Uterus (tissue), 4 donors: ENCODE data around the gene KCNMA1. TPM values are rescaled to one million over a fixed set of nuclear protein-coding genes. Genes with fewer than 3 reads are reported as not detected.

Experiments
- DNase-seq, 2 donors: peaks; one replicate each; pipeline ENCODE4 v3.0.0-alpha.2; 2019 to 2020
- H3K27ac ChIP-seq, 2 donors: fragments of 200-600 bp; sonication (generic); 1 replicate in 1 of 2; 2 replicates in 1 of 2; pipeline ENCODE4 v1.5.1; 2016 to 2018
- H3K27me3 ChIP-seq, 2 donors: fragments of 200-600 bp; sonication (generic); one replicate each; pipeline ENCODE4 v1.5.1; 2018 to 2019; ENCODE audit warnings: control low read depth in 1 of 2
- H3K36me3 ChIP-seq, 2 donors: fragments of 200-600 bp; sonication (generic); one replicate each; pipeline ENCODE4 v1.5.1; 2019; ENCODE audit warnings: control low read depth in 1 of 2
- H3K4me1 ChIP-seq, 2 donors: fragments of 200-600 bp; sonication (generic); one replicate each; pipeline ENCODE4 v1.5.1; 2018 to 2019; ENCODE audit warnings: control low read depth in 1 of 2
- H3K4me3 ChIP-seq, 2 donors: fragments of 200-600 bp; sonication (generic); 1 replicate in 1 of 2; 2 replicates in 1 of 2; pipeline ENCODE4 v1.5.1; 2018 to 2019; ENCODE audit warnings: mild to moderate bottlenecking in 1 of 2
- H3K9me3 ChIP-seq, 2 donors: fragments of 200-600 bp; sonication (generic); one replicate each; pipeline ENCODE4 v1.5.1; 2019; ENCODE audit warnings: control low read depth in 1 of 2
- CTCF ChIP-seq, 4 experiments: fragments of 200-600 bp in 2 of 4; fragments of 450-650 bp in 2 of 4; sonication (generic) in 2 of 4; IDR thresholded peaks; one replicate each; pipeline ENCODE4 v1.5.1; 2016 to 2019; ENCODE audit warnings: antibody characterized with exemption in 4 of 4, mild to moderate bottlenecking in 2 of 4, moderate library complexity in 1 of 4
- POLR2A ChIP-seq, 2 donors: fragments of 450-650 bp; IDR thresholded peaks; one replicate each; pipeline ENCODE4 v1.6.1; 2016; ENCODE audit warnings: antibody characterized with exemption in 2 of 2, mild to moderate bottlenecking in 1 of 2, moderate library complexity in 1 of 2
- intact Hi-C: fragments of 100-400 bp; cut with DNase I; formaldehyde crosslinking; loops from one replicate; pipeline ENCODE4 v1.15.1; 2023; ENCODE audit warnings: low total_unique reads
- total RNA-seq, 4 donors: library from RNA; depleted of rRNA in 3 of 4; stranded (reverse); fragments of >200 nt in 3 of 4; gene quantifications; one replicate each; pipeline versions ENCODE4 v1.1.0 to v1.2.4, GENCODE V29; 2014 to 2023
- donor health status: DM: yes; HTN: yes; CAD: no.

KCNMA1 gene
- total RNA-seq, 4 donors from 2014 or later: 86.2 to 236 (median 164) TPM

- H3K27ac ChIP-seq: peak overlapping the region; percentile 70 to 72
- TF ChIP-seq POLR2A (IDR thresholded peaks at IDR 0.05): no peak
- TF ChIP-seq CTCF (IDR thresholded peaks at IDR 0.05): no peak
- H3K9me3 ChIP-seq: no peaks in the 10 kb centered on the region
- H3K4me1 ChIP-seq: peaks cover 3% of the 10 kb centered on the region in 2 donors
- no peak overlapping the region for H3K4me3 ChIP-seq
- H3K27me3 ChIP-seq: no peaks in the 10 kb centered on the region
- H3K36me3 ChIP-seq: no peaks in the 10 kb centered on the region
- no peak for DNase-seq
- intact Hi-C loops: no loop called here
Measured at GRCh38 chr10:77290528-77291155, 347.0 kb downstream of the KCNMA1 start.

GRCh38 chr10:77289790-77290189, 347.8 kb downstream of the KCNMA1 start:
- no peak overlapping the region for H3K4me3 ChIP-seq
- H3K36me3 ChIP-seq: no peaks in the 10 kb centered on the region
- H3K4me1 ChIP-seq: peaks cover 3% of the 10 kb centered on the region in 2 donors
- TF ChIP-seq POLR2A (IDR thresholded peaks at IDR 0.05) (no peak), CTCF (IDR thresholded peaks at IDR 0.05) (no peak)
- H3K9me3 ChIP-seq: no peaks in the 10 kb centered on the region
- no peaks in the 10 kb centered on the region for H3K27me3 ChIP-seq
- intact Hi-C loops: no loop called here
- DNase-seq: no peak
- H3K27ac ChIP-seq: peak overlapping the region; percentile 70 to 72

GRCh38 chr10:77289027-77289501, 348.5 kb downstream of the KCNMA1 start:
- Histone ChIP-seq H3K9me3 (no peaks in the 10 kb centered on the region), H3K27ac (peak overlapping the region; percentile 70 to 72), H3K4me3 (no peak overlapping the region), H3K4me1 (peaks cover 3% of the 10 kb centered on the region in 2 donors), H3K27me3 (no peaks in the 10 kb centered on the region), H3K36me3 (no peaks in the 10 kb centered on the region)
- TF ChIP-seq POLR2A (IDR thresholded peaks at IDR 0.05) (no peak), CTCF (IDR thresholded peaks at IDR 0.05) (no peak)
- no peak for DNase-seq
- intact Hi-C loops: no loop called here

GRCh38 chr10:77287647-77288120, 349.9 kb downstream of the KCNMA1 start:
- no peak overlapping the region for H3K4me3 ChIP-seq
- no peaks in the 10 kb centered on the region for H3K9me3 ChIP-seq
- peak; percentile 35 to 71 for DNase-seq
- peaks cover 3 to 11% of the 10 kb centered on the region in 2 donors for H3K4me1 ChIP-seq
- intact Hi-C loops: no loop called here
- H3K27me3 ChIP-seq: no peaks in the 10 kb centered on the region
- no peak for TF ChIP-seq CTCF (IDR thresholded peaks at IDR 0.05)
- TF ChIP-seq POLR2A (IDR thresholded peaks at IDR 0.05): no peak
- H3K27ac ChIP-seq: peak overlapping the region; percentile 70 to 72
- H3K36me3 ChIP-seq: no peaks in the 10 kb centered on the region
